Measurements from ENCODE around the gene CLUH.
A peak's percentile ranks its signal among the peaks of the same experiment; 100 is the strongest.

CLUH gene

DNA sequence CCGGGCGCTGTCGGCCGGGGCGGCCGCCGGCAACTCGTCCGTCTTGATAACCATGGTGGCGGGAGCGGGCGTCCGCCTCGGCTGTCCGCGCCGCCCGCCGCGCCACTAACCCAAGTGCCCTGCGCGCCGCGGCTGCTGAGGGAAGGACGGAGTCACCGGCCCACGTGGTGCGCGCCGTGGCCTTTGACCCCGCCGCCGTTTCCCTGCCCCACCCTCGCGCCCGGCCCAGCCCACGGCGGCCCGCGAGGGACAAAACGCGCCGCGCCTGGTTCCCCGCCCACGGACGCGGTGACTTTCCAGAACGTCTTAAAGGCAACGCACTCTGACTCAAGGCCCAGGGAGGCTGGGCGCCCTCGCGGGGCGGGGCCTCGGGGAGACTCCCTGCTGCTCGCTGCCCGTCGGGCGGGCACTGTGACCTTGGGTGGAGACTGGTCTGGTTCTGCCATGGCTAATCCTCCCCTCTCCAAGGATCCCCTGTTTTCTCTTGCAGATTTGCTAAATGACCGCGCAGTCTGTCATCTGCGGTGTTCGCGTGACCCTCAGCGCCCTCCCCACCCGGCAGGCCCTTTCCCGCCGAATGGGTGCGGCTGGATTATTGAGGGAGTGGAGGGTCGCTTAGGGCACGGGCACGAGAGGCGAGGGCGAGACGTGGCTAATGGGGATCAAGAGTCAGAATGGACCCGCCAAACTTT is at the start of gene CLUH:
Gene CLUH, minus strand, starts transcription at position 157 of the 692 bp plus-strand sequence. Its CDS starts 103 bp downstream, at position 54.
- peak; percentile 90 for DNase-seq (ENCODE audit: low read depth)
- no peak for TF ChIP-seq CTCF (IDR thresholded peaks at IDR 0.05; ENCODE audit: control insufficient read depth, extremely low read depth, insufficient read depth)
- H3K4me3 ChIP-seq (ENCODE audit: low read depth, low read length) = peak within 1 kb of the TSS; percentile 80

GRCh38 chr17:2758870-2759269 is 47.3 kb upstream of the CLUH start:
- no peak for DNase-seq (ENCODE audit: low read depth)
- H3K4me3 ChIP-seq (ENCODE audit: low read depth, low read length) = no peak overlapping the region
- no peak for TF ChIP-seq CTCF (IDR thresholded peaks at IDR 0.05; ENCODE audit: control insufficient read depth, extremely low read depth, insufficient read depth)

DNA sequence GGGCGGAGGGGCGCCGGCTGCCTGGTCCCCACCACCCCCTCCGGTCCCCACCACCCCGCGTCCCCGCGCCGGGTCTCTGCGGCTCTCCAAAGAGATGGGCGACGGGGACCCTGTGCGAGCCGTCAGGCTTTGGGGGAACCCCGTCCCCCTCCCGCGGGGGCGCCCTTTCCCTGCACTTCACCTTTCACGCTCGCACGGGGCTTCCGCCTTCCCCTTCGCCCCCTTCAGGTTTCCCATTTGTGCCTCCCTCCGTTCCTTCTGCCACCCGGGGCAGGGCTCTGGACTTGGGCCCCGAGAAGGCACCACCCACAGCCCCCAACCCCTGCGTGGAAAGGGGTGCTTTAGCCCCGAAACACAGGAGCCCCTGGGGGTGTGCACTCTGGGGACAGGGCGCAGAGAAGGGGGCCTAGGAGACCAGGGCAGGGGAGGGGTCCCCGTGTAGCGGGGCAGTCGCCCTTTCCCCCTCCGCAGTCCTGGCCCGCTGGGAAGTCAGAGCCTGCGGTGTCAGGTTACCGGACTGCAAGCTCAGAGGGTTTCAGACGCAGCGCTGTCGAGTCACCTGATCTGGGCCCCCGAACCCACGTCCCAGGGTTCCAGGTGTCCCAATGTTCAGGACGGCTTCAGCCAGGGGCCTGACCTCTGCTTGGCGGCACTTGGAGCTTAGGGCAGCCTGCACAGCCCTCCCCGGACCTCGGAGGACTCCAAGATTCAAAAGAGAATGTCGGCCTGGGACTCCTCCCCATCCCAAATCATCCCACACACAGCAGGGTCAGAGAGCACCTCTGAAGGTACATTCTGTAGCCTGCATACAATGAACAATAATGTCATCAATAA is 44.5 kb upstream of the CLUH start:
- no peak for TF ChIP-seq CTCF (IDR thresholded peaks at IDR 0.05; ENCODE audit: control insufficient read depth, extremely low read depth, insufficient read depth)
- H3K4me3 ChIP-seq (ENCODE audit: low read depth, low read length) = no peak overlapping the region
- DNase-seq (ENCODE audit: low read depth) = no peak

DNA sequence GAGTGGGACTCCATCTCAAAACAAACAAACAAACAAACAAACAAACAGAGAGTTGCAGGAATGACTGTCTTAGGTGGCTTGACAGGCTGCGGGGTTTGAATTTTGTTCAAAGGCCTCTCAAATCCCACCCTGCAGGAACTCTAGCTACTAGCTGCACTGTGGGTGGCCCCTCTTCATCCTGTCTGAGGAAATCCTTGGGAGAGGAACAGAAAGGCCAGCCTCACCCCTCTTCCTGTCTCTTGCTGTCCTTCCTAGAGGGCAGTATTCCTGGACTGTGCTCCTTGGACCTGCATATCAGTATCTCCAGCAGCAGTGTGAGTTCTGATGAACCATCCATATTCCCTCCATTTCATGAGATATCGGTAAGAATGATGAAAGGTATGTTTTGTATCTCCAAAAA is 39.9 kb upstream of the CLUH start:
- H3K4me3 ChIP-seq (ENCODE audit: low read depth, low read length) = no peak overlapping the region
- 0 out of 2 replicates have a peak, but pooled peaks have one; percentile 14 for TF ChIP-seq CTCF (IDR thresholded peaks at IDR 0.05; ENCODE audit: control insufficient read depth, extremely low read depth, insufficient read depth)
- no peak for DNase-seq (ENCODE audit: low read depth)

- TF ChIP-seq CTCF (IDR thresholded peaks at IDR 0.05; ENCODE audit: control insufficient read depth, extremely low read depth, insufficient read depth) = no peak
- no peak overlapping the region for H3K4me3 ChIP-seq (ENCODE audit: low read depth, low read length)
- no peak for DNase-seq (ENCODE audit: low read depth)
These were observed 39.2 kb upstream of the CLUH start for GRCh38 chr17:2750721-2751120.

- TF ChIP-seq CTCF (IDR thresholded peaks at IDR 0.05; ENCODE audit: control insufficient read depth, extremely low read depth, insufficient read depth) = no peak
- peak; percentile 21 for DNase-seq (ENCODE audit: low read depth)
- no peak overlapping the region for H3K4me3 ChIP-seq (ENCODE audit: low read depth, low read length)
These were observed 38.2 kb upstream of the CLUH start for GRCh38 chr17:2749784-2750181.
